ENCODE results near the gene COPS6.

The COPS6 gene

DNA sequence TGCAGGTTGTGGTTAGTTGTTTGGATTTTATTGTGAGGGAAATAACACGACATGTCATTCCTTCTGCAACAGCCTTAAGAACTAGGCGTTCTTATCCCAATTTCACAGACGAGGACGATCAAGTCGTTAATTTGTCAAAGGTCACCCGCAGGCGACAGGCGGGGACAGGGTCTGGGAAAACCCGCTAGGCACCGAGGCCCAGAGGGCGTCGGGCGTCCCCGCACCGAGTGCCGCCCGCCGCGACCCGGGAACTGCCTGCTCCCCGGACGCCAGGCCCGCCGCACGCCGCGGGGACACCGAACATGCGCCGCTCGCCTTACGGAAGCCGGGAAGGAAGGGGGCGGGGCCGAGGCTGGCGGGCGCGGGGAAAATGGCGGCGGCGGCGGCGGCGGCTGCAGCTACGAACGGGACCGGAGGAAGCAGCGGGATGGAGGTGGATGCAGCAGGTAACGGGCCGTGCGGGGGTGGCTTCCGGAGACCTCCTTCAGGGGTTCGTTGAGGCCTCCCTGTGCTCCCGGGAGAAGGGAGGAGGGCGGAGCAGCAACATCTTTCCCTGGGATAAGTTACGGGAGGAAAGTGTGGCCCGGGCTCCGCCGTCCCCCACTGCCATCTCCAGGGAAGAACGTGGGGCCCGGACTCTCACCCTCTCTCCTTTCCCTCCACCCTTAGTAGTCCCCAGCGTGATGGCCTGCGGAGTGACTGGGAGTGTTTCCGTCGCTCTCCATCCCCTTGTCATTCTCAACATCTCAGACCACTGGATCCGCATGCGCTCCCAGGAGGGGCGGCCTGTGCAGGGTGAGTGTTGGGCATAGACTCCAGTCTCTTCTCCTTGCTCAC, at the start of gene COPS6:
Gene COPS6 (plus strand): TSS at position 349 of the 837 bp plus-strand sequence. CDS start 22 bp downstream, at position 371.
- peak; percentile 59 for DNase-seq

DNA sequence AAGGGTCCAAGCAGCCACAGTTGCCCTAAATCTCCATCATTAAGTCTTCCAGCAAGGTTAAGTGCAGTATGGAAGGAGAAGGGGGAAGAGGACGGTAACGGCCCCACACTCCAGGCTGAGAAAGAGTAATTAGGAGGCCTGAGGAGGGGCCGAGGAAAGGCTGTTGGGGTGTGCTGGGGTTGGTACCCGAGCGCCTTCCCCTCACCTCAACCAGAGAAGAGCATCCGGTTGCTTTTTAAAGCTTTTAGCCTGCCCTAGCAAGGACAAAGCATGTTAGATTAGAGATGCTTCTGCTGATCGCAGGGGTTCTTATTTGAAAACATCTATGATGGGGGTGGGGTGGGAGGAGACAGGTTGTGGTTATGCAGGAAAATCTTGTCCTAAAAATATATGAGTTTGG, 48.2 kb upstream of the COPS6 start:
- DNase-seq = no peak

DNA sequence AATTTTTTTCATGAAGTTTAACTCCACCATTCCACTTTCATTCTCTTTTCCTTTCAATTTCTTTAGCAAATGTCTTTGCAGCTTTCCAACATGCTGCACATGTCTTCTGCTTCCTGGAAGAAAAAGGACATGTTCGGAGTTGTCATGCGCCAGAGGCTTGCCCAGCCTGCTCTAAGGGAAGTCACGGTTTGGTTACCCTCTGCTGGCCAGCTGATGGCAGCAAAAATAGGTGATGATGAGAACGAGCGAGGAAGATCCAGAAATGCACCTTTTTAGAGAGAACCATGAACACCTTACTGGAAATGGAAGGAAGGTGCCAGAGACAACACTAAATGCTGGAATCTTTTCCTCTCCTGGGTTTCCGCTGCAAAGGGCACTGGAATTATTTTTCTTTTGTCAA, 44.1 kb upstream of the COPS6 start:
- DNase-seq = no peak

DNA sequence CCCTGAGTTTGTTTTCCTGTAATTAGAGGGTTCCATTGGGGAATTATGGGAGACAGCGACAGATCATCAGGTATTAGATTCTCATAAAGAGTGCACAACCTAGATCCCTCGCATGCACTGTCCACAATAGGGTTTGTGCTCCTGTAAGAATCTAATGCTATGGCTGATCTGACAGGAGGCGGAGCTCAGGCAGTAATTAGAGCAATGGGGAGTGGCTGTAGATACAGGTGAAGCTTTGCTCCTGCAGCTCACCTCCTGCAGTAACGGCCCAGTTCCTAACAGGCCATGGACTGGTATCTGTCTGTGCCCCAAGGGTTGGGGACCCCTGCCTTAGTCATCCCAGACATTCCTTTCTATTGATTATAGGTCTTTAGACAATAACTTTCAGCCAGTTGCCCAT, 40.1 kb upstream of the COPS6 start:
- DNase-seq = no peak

DNA sequence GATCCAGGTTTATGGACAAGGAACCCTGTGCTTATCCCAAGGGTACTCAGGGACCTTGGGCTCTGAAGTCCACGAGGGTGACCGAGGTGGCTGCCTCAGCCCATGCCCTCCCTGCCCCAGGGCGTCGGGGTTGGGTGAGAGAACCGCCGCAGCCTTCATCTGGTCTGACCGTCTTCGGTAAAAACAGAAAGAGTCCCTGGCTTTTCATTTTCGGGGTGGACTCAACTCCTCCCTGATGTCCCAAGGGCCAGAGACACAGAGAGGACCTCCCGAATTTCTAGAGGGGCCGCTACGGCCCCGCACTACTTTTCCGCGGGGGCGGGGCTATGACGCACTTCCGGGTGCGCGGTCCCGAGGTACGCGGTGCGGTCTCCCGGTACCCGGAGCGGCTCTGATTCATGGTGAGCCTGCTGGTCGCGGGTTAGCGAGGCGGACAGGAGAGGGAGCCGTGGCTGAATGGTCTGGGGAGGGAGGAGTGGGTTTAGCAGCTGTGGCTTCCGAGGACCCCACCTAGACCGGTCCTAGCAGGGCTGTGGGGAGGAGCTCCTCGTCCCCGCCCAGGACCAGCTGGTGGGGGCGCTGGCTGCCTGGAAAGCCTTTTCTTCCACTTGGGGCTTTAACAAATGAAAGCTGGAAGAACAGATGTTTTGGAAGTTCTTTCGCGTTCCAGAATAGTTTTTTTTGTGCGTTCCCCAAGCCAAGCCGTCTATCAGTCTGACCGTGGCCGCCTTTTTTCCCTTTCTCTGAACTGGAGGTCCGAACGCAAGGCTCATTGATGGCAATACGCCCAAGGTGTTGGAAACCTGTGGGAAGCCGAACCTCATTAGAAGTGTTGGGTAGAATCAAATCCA, 39.1 kb upstream of the COPS6 start, which contains the start of gene ZSCAN21:
Gene ZSCAN21 (plus strand): TSS at position 334 of the 851 bp plus-strand sequence. CDS start 7,233 bp downstream, outside the sequence.
- DNase-seq = peak; percentile 75

DNA sequence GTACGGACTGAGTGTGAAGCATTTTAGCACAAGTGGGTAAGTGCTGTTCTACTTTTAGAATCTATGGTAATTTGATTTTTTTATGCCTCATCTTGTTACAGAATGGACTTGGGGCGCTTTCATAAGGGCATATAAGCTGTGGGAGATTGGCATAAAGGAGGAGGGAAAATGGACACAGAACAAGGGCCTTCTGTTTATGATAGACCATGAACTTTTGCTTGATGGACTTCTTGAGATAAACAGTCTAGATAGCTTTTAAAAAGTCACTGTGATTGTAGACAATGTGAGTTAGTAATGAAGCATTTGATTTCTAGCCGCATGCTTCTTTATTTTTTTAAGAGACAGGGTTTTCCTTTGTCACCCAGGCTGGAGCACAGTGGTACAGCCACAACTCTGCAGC, 37.2 kb upstream of the COPS6 start:
- no peak for DNase-seq

DNA sequence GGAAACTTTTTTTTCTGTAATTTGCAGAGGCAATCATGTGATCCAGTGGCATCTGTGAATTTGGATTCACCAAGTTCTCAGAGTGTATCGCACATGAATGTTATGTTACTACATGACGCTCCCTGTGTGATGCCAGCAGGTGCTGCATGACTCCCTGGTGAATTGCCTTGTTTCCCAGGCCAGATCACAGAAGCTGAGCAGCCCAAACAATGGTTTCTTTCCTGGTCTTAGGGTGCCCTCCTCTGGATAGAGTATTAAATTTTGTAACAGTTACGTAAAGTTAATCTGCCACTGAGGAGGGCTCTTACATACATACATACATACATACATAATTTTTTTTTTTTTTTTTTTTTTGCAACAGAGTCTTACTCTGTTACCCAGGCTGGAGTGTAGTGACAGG, 35.6 kb upstream of the COPS6 start:
- peak; percentile 54 for DNase-seq

DNA sequence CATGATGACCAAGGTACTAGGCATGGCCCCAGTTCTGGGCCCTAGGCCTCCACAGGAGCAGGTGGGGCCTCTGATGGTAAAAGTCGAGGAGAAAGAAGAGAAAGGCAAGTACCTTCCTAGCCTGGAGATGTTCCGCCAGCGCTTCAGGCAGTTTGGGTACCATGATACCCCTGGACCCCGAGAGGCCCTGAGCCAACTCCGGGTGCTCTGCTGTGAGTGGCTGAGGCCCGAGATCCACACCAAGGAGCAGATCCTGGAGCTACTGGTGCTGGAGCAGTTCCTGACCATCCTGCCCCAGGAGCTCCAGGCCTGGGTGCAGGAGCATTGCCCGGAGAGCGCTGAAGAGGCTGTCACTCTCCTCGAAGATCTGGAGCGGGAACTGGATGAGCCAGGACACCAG, 31.8 kb upstream of the COPS6 start:
- DNase-seq = no peak

DNA sequence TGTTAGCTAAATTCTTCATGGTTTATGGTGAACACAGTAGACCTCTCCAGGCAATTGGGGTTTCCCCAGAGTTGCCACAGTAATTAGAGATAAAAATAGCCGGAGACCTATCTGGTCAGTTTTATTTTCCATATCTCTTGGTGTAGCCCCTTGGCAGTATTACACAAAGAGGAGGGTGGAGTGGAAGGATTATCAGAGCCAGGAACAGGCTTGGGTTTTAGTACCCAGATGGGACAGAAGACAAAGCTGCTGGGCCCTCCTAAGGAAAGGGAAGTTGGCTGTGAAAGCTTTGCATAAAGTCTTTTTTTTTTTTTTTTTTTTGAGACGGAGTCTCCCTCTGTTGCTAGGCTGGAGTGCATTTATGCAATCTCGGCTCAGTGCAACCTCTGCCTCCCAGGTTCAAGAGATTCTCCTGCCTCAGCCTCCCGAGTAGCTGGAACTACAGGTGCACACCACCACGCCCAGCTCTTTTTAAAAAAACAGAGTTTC, 29.5 kb upstream of the COPS6 start:
- DNase-seq = no peak

DNA sequence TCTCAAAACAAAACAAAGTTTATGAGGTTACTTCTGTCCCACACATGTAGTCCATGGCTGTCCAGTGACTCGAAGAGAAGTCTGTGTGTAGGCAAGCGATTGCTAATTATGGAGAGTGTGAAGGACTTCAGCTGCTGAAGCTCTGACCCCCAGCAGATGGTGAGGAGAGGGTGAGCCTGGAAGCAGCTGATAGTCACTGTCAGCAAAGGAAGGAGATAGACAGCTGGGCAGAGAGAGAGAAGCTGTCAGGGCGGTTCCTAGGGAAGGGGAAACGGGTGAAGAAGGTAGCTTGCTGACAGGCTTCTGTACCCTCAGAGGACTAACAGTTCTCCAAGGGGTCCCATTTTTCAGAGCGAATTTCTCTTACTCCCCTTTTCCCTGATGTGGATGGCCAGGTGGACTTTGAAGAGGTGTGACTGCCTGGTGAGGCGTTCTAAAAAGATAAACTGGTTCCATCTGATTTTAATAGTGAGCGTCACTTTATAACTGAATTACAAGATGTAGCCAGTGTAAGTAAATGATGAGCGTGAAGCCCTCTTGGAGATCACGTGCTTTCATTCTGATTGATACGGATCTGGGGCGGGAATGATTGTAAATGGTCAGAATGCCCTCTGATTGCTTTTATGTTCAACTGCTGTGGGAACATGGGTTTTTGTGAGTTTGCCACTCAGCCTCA, 27.1 kb upstream of the COPS6 start:
- DNase-seq = no peak

DNA sequence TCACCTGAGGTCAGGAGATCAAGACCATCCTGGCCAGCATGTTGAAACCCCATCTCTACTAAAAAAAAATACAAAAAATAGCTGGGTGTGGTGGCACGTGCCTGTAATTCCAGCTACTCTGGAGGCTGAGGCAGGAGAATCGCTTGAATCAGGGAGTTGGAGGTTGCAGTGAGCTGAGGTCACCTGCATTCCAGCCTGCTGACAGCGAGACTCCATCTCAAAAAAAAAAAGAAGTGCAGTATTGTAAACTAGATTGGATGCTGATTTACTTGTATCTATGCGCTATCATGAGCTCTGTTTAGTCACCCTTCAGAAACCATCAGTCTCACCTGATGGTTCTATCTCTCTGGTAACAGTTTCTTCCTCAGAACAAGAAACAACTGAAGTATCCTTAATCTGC, 25.4 kb upstream of the COPS6 start:
- no peak for DNase-seq

DNA sequence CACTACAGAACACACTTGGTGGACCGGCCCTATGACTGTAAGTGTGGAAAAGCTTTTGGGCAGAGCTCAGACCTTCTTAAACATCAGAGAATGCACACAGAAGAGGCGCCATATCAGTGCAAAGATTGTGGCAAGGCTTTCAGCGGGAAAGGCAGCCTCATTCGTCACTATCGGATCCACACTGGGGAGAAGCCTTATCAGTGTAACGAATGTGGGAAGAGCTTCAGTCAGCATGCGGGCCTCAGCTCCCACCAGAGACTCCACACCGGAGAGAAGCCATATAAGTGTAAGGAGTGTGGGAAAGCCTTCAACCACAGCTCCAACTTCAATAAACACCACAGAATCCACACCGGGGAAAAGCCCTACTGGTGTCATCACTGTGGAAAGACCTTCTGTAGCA, 24.6 kb upstream of the COPS6 start:
- no peak for DNase-seq

DNA sequence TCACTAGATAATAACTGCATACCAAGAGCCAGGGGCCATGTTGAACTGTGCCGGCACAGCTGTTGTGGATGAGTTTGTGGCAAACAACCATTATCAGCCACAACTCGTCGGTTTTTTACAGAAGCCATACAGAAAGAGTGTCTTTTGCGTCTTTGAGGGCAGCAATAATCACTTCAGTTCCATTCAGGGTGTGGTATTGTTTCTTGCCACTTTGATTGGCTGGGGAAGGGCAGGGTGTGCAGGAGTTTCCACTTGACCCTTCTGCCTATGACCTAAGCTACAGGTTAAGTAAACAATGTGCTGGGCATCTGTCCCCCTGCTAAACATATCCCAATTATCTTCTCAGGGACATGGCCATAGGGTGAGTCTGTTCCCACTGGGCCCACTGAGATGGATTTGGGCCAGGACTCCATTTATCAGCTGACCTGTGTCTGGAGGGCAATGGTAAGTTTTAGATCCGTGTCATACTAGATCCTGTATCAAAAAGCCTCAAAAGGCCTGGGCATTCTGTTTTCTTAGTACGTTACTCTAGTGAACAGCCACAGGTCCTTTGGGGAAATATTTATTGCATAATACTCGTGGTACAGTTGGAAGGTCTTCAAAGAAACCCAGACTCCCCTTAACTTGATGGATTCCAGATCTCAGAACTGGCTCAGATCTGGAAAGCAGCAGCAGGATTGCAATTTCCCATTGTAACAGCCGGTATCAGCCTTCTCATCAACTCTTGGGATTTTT, 23.1 kb upstream of the COPS6 start:
- DNase-seq = peak; percentile 22

DNA sequence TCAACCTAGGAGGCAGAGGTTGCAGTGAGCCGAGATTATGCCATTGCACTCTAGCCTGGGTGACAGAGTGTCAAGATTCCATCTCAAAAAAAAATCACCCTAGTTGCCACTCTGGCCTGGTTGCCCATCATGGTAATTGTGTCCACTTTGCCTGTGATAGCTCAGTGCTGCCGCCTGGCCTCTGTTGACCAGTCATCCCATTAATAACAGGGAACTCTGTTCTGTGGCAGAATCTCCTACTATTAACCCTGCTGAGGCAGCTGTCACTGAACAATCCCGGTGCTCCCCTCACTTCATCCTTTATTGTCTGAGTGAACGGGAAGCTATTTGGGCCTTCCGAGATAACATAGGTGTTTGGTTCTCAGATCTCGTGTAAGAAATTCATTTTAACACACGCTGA, 21.8 kb upstream of the COPS6 start:
- DNase-seq = no peak

DNA sequence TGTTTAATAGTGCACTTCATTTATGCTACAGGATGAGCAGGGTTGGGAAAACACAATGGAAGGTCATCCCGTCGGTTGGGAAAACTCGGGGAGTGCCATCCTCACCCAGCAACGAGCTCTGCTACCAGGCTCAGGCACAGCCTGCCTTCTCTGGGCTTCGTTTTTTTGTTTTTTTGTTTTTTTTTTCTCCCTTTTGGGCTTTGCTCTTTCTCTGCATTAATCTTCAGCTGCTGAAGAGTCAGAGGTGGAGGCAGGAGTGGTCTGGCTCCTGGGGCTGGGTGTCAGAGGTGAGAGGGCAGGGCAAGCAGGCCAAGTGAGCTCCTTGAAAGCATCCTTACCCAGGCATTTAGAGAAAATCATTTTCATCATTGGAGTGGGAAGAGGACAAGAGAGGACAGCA, 18.8 kb upstream of the COPS6 start:
- DNase-seq = no peak

DNA sequence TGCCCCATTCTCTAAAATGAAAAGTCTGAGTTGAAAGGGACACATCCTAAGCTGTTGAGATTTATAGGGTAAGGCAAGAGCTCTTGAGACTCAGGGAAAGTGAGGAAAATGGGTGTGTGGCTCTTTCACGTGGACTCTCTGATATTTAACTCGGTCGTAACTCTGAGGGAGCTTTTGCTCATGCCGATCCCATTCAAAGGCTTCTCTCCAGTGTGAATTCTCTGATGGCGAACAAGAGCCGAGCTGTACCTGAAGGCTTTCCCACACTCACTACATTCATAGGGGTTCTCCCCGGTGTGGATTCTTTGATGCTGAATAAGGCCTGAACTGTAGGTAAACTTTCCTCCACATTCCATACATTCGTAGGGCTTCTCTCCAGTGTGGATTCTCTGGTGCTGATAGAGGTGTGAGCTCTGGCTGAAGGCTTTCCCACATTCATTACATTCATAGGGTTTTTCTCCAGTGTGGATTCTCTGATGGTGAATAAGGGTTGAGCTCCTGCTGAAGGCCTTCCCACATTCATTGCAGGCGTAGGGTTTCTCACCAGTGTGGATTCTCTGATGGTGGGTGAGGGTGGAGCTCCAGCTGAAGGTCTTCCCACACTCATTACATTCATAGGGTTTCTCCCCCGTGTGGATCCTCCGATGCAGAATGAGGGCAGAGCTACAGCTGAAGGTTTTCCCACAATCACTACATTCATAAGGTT, 17.6 kb upstream of the COPS6 start:
- DNase-seq = no peak

DNA sequence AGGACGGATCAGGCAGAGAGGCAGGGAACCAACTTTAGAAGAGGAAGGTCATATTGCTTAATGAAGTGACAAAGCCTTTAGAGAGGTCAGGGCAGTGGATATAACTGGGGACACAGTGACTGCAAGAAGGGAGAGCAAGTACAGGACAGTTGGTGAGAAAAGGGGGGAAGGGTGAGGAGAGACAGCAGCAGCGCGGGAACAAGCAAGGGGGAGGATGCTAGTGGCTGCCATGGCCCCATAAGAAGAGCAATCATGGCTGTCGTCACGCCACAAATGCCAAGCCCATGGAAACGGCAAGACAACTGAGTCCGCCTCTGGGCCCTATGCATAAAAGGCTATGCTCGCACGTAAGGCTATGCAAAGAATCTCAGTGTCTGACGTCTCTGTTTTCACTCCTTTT, 16.3 kb upstream of the COPS6 start:
- DNase-seq = no peak

DNA sequence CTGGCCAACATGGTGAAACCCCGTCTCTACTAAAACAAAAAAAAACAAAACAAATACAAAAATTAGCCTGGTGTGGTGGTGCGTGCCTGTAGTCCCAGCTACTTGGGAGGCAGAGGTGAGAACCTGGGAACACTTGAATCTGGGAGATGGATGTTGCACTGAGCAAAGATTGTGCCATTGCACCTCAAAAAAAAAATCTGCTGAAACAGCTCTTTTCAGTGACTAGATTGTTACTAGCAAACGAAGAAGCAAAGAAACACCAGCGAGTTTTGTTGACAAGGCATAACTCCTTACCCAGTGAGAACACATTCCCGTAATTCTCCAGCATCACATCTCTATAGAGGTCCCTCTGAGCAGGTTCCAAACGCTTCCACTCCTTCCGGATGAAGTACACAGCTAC, 13.9 kb upstream of the COPS6 start:
- no peak for DNase-seq

DNA sequence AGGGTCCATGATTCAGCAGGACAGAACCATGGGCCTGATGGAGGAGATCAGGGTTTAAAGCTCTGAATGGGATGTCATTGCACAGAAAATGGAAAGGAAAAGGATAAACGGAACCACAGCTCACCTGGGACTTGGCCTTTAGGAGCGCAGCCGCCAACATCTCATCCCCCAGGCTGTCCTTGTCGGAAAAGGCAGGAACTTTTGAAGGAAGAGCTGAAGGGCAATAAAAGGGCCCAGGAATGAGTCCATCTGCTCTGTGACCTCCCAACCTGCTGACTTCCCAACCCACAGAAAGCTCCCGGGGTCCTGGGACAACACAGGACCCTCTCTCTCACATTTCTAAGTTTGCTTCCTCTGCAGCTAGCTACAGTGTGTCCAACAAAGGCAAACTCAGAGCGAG, 13.4 kb upstream of the COPS6 start:
- DNase-seq = no peak

DNA sequence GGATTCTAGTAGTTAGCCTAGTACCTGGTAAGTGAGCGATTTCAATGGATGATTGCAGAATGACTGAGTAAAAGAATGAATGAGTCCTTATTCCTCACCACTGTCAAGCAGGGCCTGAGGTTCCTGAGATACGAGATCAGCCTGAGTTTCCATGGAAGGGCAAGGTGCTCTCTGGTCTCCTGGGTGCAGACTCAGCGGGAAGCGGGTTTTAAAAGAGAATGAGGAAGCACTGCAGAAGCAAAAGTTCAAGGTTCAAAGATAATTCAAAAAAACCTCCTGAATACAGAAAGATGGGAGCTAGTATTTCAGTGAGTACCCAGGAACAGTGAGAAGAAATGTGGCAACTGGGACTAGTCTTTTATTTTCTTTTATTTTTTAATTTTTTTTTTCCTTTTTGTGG, 11.6 kb upstream of the COPS6 start:
- DNase-seq = no peak

DNA sequence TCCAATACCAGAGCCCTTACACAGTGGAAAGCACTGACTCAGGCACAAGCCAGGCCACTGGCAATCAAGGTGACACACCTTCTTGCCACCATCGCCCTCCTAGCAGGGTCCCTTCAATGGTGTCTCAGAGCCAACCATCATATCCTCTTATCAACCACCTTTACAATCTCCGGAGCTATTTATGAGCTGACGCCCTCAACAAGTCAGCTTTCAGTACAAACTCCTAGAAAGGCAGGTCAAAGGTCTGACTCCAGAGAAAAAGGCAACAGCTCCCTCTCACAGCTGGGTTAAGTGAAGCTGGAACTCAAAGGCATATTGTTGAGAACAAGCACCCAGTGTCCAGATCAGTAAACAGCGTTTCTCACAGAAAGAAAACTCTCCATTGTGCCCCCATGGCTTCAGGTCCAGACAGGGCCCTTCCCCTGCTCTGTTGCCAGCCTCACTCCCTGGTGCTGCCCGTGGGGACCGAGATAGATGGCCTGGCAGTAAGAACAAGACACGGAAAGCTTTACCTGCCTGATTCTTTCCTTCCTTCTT, 9.7 kb upstream of the COPS6 start:
- no peak for DNase-seq

All from NCI-H226 (cell line).